Neural cell (in vitro differentiated cells): ENCODE results near the gene SKAP1. TPM values are rescaled to one million over a fixed set of nuclear protein-coding genes. Genes with fewer than 3 reads are reported as not detected.

Source experiments
- H2AFZ ChIP-seq: fragments of 200-600, 300-800 bp; sonication (generic), shearing (Covaris generic); 2 replicates; pipeline ENCODE4 v1.6.0; 2014; ENCODE audit warnings: low read depth, mild to moderate bottlenecking, antibody characterized with exemption, low read length, moderate library complexity
- H3F3A ChIP-seq: fragments of 200-600 bp; shearing (Covaris generic); 2 replicates; pipeline ENCODE4 v1.6.1; 2016; ENCODE audit warnings: mild to moderate bottlenecking, moderate library complexity, mixed read lengths, antibody characterized with exemption, low read length; ENCODE audit not compliant: insufficient read depth, poor library complexity, severe bottlenecking
- H3K27ac ChIP-seq: fragments of 200-600, 300-800 bp; sonication (generic), shearing (Covaris generic); 2 replicates; pipeline ENCODE4 v1.5.1; 2014; ENCODE audit warnings: mild to moderate bottlenecking, low read length, moderate library complexity
- H3K27me3 ChIP-seq: fragments of 300-800, 200-600 bp; sonication (generic), shearing (Covaris generic); 2 replicates; pipeline ENCODE4 v1.6.0; 2014; ENCODE audit warnings: mild to moderate bottlenecking, low read depth, low read length, moderate library complexity; ENCODE audit not compliant: insufficient read depth
- H3K36me3 ChIP-seq: fragments of 300-800, 200-600 bp; sonication (generic), shearing (Covaris generic); 2 replicates; pipeline ENCODE4 v1.5.1; 2014; ENCODE audit warnings: mild to moderate bottlenecking, antibody characterized with exemption, low read length, moderate library complexity; ENCODE audit not compliant: insufficient read depth
- H3K4me2 ChIP-seq: fragments of 300-800, 200-600 bp; sonication (generic), shearing (Covaris generic); 2 replicates; pipeline ENCODE4 v1.6.0; 2014; ENCODE audit warnings: mild to moderate bottlenecking, low read length
- H3K4me3 ChIP-seq: fragments of 300-800, 200-600 bp; sonication (generic), shearing (Covaris generic); 2 replicates; pipeline ENCODE4 v1.5.1; 2014; ENCODE audit warnings: mild to moderate bottlenecking, low read length, moderate library complexity
- H3K79me2 ChIP-seq: fragments of 200-600 bp; shearing (Covaris generic); replicated peaks from 2 replicates; pipeline ENCODE4 v1.6.0; 2014; ENCODE audit warnings: mild to moderate bottlenecking, low read length, moderate library complexity; ENCODE audit not compliant: insufficient read depth
- H3K9ac ChIP-seq: fragments of 300-800, 200-600 bp; sonication (generic), shearing (Covaris generic); 2 replicates; pipeline ENCODE4 v1.6.1; 2016; ENCODE audit warnings: mild to moderate bottlenecking, low read length, mixed read lengths
- H3K9me2 ChIP-seq: fragments of 200-600 bp; shearing (Covaris generic); 2 replicates; pipeline ENCODE4 v1.6.1; 2016; ENCODE audit warnings: mild to moderate bottlenecking, low read length, mixed read lengths; ENCODE audit not compliant: insufficient read depth
- H3K9me3 ChIP-seq: fragments of 200-600, 300-800 bp; sonication (generic), shearing (Covaris generic); 2 replicates; pipeline ENCODE4 v1.6.1; 2016; ENCODE audit warnings: mild to moderate bottlenecking, mixed run types, low read length, moderate library complexity, mixed read lengths
- H4K20me1 ChIP-seq: fragments of 200-600 bp; shearing (Covaris generic); 2 replicates; pipeline ENCODE4 v1.6.1; 2016; ENCODE audit warnings: mild to moderate bottlenecking, mixed run types; ENCODE audit not compliant: insufficient read depth
- CTCF ChIP-seq: fragments of 450-650 bp; IDR thresholded peaks from 2 replicates; pipeline ENCODE4 v1.5.1; 2014; ENCODE audit warnings: antibody characterized with exemption, mild to moderate bottlenecking, moderate library complexity; ENCODE audit not compliant: poor library complexity, severe bottlenecking
- EP300 ChIP-seq: fragments of 450-650 bp; conservative IDR thresholded peaks from 2 replicates; pipeline ENCODE4 v1.6.1; 2014; ENCODE audit warnings: antibody characterized with exemption, mild to moderate bottlenecking, moderate library complexity; ENCODE audit not compliant: poor library complexity, severe bottlenecking
- EZH2 ChIP-seq: fragments of 200-600, 300-800 bp; shearing (Covaris generic), sonication (generic); IDR thresholded peaks from 2 replicates; pipeline ENCODE4 v1.6.1; 2014; ENCODE audit warnings: antibody characterized with exemption, low read length, borderline replicate concordance, mild to moderate bottlenecking; ENCODE audit not compliant: insufficient read depth, poor library complexity, severe bottlenecking
- MXI1 ChIP-seq: fragments of 450-650 bp; conservative IDR thresholded peaks from 2 replicates; pipeline ENCODE4 v1.6.1; 2014; ENCODE audit warnings: antibody characterized with exemption, mild to moderate bottlenecking; ENCODE audit not compliant: poor library complexity, severe bottlenecking
- POLR2AphosphoS5 ChIP-seq: IDR thresholded peaks from 2 replicates; pipeline ENCODE4 v1.6.1; 2012
- RAD21 ChIP-seq: fragments of 450-650 bp; conservative IDR thresholded peaks from 2 replicates; pipeline ENCODE4 v1.6.1; 2014; ENCODE audit warnings: antibody characterized with exemption, mild to moderate bottlenecking, moderate library complexity
- SMC3 ChIP-seq: fragments of 450-650 bp; conservative IDR thresholded peaks from 2 replicates; pipeline ENCODE4 v1.6.1; 2014; ENCODE audit warnings: antibody characterized with exemption, mild to moderate bottlenecking, moderate library complexity; ENCODE audit not compliant: poor library complexity
- TAF1 ChIP-seq: IDR thresholded peaks from 2 replicates; pipeline ENCODE4 v1.6.1; 2012; ENCODE audit warnings: low read depth
- polyA plus RNA-seq: library from polyadenylated mRNA; depleted of rRNA; stranded (reverse); fragments of >200 nt; gene quantifications from 2 replicates; pipeline ENCODE4 v1.2.3, GENCODE V29; 2014
- TF ChIP-seq, protein P1 (sequence below): IDR thresholded peaks from 2 replicates; pipeline ENCODE4 v1.6.1; 2012; ENCODE audit warnings: borderline replicate concordance

SKAP1 gene
- polyA plus RNA-seq, 1 donor from 2014 or later, result 0.63 TPM

DNA sequence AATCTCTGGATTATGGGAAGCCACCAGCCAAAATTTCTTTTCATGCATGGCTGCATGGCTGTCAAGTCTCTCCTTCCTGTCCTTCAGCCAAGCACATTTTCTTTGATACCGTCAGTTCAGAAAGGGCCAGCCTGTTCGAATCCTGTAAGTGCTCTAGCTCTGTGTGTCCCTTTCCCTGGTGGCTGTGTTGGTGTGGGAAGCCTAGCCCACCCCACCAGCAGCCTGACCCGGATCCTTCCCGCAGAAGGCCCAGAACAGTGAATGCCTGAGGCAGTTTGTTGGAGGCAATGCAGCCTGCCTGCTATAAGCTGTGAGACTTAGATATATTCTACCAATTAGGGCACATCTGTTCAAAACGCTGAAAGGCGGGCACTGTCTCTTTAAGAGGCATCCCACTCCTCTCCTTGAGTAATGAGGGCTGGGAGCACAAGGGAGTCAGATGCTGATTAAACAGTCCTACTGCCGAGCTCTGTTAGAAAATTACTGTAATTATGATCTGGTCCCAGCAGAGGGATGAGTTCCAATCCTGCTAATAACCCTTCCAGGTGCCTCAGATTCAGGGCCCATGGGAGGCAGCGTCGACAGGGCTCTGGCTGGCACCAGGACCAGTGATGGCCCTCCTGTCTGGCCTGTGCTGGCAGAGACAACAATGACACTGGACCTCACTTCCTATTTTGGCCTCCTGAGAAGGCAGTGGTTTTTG lies 304.0 kb downstream of the SKAP1 start:
- H3K36me3 ChIP-seq, result no peaks in the 10 kb centered on the region
- peak overlapping the region; percentile 18 for H3K4me3 ChIP-seq
- no peak overlapping the region for H3K27ac ChIP-seq
- no peaks in the 10 kb centered on the region for H4K20me1 ChIP-seq
- H3K9me2 ChIP-seq, result no peaks in the 10 kb centered on the region
- H3K27me3 ChIP-seq, result no peaks in the 10 kb centered on the region
- H2AFZ ChIP-seq, result no peak overlapping the region
- no peaks in the 10 kb centered on the region for H3K79me2 ChIP-seq
- no peaks in the 10 kb centered on the region for H3K9me3 ChIP-seq
- H3K4me2 ChIP-seq, result no peak overlapping the region
- H3K9ac ChIP-seq, result no peak overlapping the region
- TF ChIP-seq, protein P1, sequence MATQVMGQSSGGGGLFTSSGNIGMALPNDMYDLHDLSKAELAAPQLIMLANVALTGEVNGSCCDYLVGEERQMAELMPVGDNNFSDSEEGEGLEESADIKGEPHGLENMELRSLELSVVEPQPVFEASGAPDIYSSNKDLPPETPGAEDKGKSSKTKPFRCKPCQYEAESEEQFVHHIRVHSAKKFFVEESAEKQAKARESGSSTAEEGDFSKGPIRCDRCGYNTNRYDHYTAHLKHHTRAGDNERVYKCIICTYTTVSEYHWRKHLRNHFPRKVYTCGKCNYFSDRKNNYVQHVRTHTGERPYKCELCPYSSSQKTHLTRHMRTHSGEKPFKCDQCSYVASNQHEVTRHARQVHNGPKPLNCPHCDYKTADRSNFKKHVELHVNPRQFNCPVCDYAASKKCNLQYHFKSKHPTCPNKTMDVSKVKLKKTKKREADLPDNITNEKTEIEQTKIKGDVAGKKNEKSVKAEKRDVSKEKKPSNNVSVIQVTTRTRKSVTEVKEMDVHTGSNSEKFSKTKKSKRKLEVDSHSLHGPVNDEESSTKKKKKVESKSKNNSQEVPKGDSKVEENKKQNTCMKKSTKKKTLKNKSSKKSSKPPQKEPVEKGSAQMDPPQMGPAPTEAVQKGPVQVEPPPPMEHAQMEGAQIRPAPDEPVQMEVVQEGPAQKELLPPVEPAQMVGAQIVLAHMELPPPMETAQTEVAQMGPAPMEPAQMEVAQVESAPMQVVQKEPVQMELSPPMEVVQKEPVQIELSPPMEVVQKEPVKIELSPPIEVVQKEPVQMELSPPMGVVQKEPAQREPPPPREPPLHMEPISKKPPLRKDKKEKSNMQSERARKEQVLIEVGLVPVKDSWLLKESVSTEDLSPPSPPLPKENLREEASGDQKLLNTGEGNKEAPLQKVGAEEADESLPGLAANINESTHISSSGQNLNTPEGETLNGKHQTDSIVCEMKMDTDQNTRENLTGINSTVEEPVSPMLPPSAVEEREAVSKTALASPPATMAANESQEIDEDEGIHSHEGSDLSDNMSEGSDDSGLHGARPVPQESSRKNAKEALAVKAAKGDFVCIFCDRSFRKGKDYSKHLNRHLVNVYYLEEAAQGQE, result no peak
- no peak for TF ChIP-seq MXI1
- no peak for TF ChIP-seq EP300
- TF ChIP-seq RAD21, result no peak
- TF ChIP-seq CTCF, result no peak
- no peak for TF ChIP-seq TAF1
- no peak for TF ChIP-seq POLR2AphosphoS5
- no peak for TF ChIP-seq SMC3
- no peak for TF ChIP-seq EZH2
- no peaks in the 10 kb centered on the region for H3F3A ChIP-seq

DNA sequence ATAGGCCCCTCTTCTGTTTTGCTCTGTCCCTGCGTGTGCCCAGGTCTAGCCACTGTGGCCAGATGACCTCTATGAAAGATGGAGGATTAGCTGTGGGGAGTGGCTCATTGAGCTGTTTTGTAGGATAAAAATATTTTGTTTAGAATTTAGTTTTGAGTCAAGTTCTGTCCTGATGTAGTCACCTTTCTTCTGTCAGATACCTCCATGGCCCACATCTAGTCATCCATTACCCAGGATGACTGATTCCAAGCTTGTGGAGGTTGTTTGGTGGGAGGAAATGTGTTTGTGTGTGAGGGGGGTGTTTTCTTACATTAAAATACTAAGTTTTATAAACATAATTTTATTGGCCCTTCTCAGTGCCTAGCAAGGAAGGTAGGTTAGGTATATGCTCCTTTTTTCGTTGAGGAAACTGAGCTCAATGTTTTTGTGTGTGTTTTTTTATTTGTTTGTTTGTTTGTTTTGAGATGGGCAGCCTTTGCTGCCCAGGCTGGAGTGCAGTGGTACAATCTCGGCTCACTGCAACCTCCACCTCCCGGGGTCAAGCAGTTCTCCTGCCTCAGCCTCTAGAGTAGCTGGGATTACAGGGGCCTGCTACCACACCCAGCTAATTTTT lies 306.1 kb downstream of the SKAP1 start:
- no peak overlapping the region for H3K9ac ChIP-seq
- H2AFZ ChIP-seq, result no peak overlapping the region
- no peaks in the 10 kb centered on the region for H3K79me2 ChIP-seq
- TF ChIP-seq POLR2AphosphoS5, result no peak
- no peak for TF ChIP-seq MXI1
- TF ChIP-seq TAF1, result no peak
- TF ChIP-seq RAD21, result no peak
- TF ChIP-seq EP300, result no peak
- no peaks in the 10 kb centered on the region for H3K27me3 ChIP-seq
- H4K20me1 ChIP-seq, result no peaks in the 10 kb centered on the region
- H3F3A ChIP-seq, result no peaks in the 10 kb centered on the region
- no peak overlapping the region for H3K4me3 ChIP-seq
- no peaks in the 10 kb centered on the region for H3K9me2 ChIP-seq
- no peak overlapping the region for H3K27ac ChIP-seq
- no peaks in the 10 kb centered on the region for H3K9me3 ChIP-seq
- no peak overlapping the region for H3K4me2 ChIP-seq
- H3K36me3 ChIP-seq, result peaks cover 2% of the 10 kb centered on the region
